Uterus (tissue), 4 donors: ENCODE data around the gene SLC25A26. TPM values are rescaled to one million over a fixed set of nuclear protein-coding genes. Genes with fewer than 3 reads are reported as not detected.

Source experiments
- DNase-seq, 2 donors: peaks; one replicate each; pipeline ENCODE4 v3.0.0-alpha.2; 2019 to 2020
- H3K27ac ChIP-seq, 2 donors: fragments of 200-600 bp; sonication (generic); 1 replicate in 1 of 2; 2 replicates in 1 of 2; pipeline ENCODE4 v1.5.1; 2016 to 2018
- H3K27me3 ChIP-seq, 2 donors: fragments of 200-600 bp; sonication (generic); one replicate each; pipeline ENCODE4 v1.5.1; 2018 to 2019; ENCODE audit warnings: control low read depth in 1 of 2
- H3K36me3 ChIP-seq, 2 donors: fragments of 200-600 bp; sonication (generic); one replicate each; pipeline ENCODE4 v1.5.1; 2019; ENCODE audit warnings: control low read depth in 1 of 2
- H3K4me1 ChIP-seq, 2 donors: fragments of 200-600 bp; sonication (generic); one replicate each; pipeline ENCODE4 v1.5.1; 2018 to 2019; ENCODE audit warnings: control low read depth in 1 of 2
- H3K4me3 ChIP-seq, 2 donors: fragments of 200-600 bp; sonication (generic); 1 replicate in 1 of 2; 2 replicates in 1 of 2; pipeline ENCODE4 v1.5.1; 2018 to 2019; ENCODE audit warnings: mild to moderate bottlenecking in 1 of 2
- H3K9me3 ChIP-seq, 2 donors: fragments of 200-600 bp; sonication (generic); one replicate each; pipeline ENCODE4 v1.5.1; 2019; ENCODE audit warnings: control low read depth in 1 of 2
- CTCF ChIP-seq, 4 experiments: fragments of 200-600 bp in 2 of 4; fragments of 450-650 bp in 2 of 4; sonication (generic) in 2 of 4; IDR thresholded peaks; one replicate each; pipeline ENCODE4 v1.5.1; 2016 to 2019; ENCODE audit warnings: antibody characterized with exemption in 4 of 4, mild to moderate bottlenecking in 2 of 4, moderate library complexity in 1 of 4
- POLR2A ChIP-seq, 2 donors: fragments of 450-650 bp; IDR thresholded peaks; one replicate each; pipeline ENCODE4 v1.6.1; 2016; ENCODE audit warnings: antibody characterized with exemption in 2 of 2, mild to moderate bottlenecking in 1 of 2, moderate library complexity in 1 of 2
- intact Hi-C: fragments of 100-400 bp; cut with DNase I; formaldehyde crosslinking; loops from one replicate; pipeline ENCODE4 v1.15.1; 2023; ENCODE audit warnings: low total_unique reads
- total RNA-seq, 4 donors: library from RNA; depleted of rRNA in 3 of 4; stranded (reverse); fragments of >200 nt in 3 of 4; gene quantifications; one replicate each; pipeline versions ENCODE4 v1.1.0 to v1.2.4, GENCODE V29; 2014 to 2023
- donor health status: DM: yes; HTN: yes; CAD: no.

SLC25A26 gene
- total RNA-seq, 4 donors from 2014 or later = 10.6 to 24.9 (median 17.8) TPM

- Histone ChIP-seq H3K4me3 (no peak overlapping the region), H3K27me3 (no peaks in the 10 kb centered on the region), H3K4me1 (no peaks in the 10 kb centered on the region), H3K9me3 (no peaks in the 10 kb centered on the region), H3K36me3 (no peaks in the 10 kb centered on the region), H3K27ac (no peak overlapping the region)
- DNase-seq = no peak
- TF ChIP-seq POLR2A (IDR thresholded peaks at IDR 0.05) (no peak), CTCF (IDR thresholded peaks at IDR 0.05) (no peak)
- intact Hi-C loops = no loop called here
Measured at GRCh38 chr3:66363148-66363547, 142.3 kb downstream of the SLC25A26 start.

- no peaks in the 10 kb centered on the region for H3K27me3 ChIP-seq
- intact Hi-C loops = no loop called here
Measured at GRCh38 chr3:66365080-66365479, 144.3 kb downstream of the SLC25A26 start.

GRCh38 chr3:66366747-66367146, 145.9 kb downstream of the SLC25A26 start:
- Histone ChIP-seq H3K9me3 (no peaks in the 10 kb centered on the region), H3K27ac (no peak overlapping the region), H3K27me3 (no peaks in the 10 kb centered on the region), H3K4me3 (no peak overlapping the region), H3K4me1 (no peaks in the 10 kb centered on the region), H3K36me3 (no peaks in the 10 kb centered on the region)
- TF ChIP-seq POLR2A (IDR thresholded peaks at IDR 0.05) = no peak
- no peak for TF ChIP-seq CTCF (IDR thresholded peaks at IDR 0.05)
- intact Hi-C loops = no loop called here
- no peak for DNase-seq

More at GRCh38 chr3:66365080-66365479, 144.3 kb downstream of the SLC25A26 start:
- Histone ChIP-seq H3K36me3 (no peaks in the 10 kb centered on the region), H3K27ac (no peak overlapping the region), H3K4me3 (no peak overlapping the region), H3K9me3 (no peaks in the 10 kb centered on the region), H3K4me1 (no peaks in the 10 kb centered on the region)
- TF ChIP-seq CTCF (IDR thresholded peaks at IDR 0.05) (no peak), POLR2A (IDR thresholded peaks at IDR 0.05) (no peak)
- no peak for DNase-seq

- no peaks in the 10 kb centered on the region for H3K4me1 ChIP-seq
- intact Hi-C loops = no loop called here
- no peak for DNase-seq
Measured at GRCh38 chr3:66367979-66368378, 147.2 kb downstream of the SLC25A26 start.

GRCh38 chr3:66370179-66370578, 149.4 kb downstream of the SLC25A26 start:
- H3K27me3 ChIP-seq = no peaks in the 10 kb centered on the region
- no peak for DNase-seq
- no peak overlapping the region for H3K4me3 ChIP-seq
- no peaks in the 10 kb centered on the region for H3K9me3 ChIP-seq
- intact Hi-C loops = no loop called here
- no peak overlapping the region for H3K27ac ChIP-seq
- no peak for TF ChIP-seq POLR2A (IDR thresholded peaks at IDR 0.05)
- no peak for TF ChIP-seq CTCF (IDR thresholded peaks at IDR 0.05)
- H3K4me1 ChIP-seq = no peaks in the 10 kb centered on the region
- no peaks in the 10 kb centered on the region for H3K36me3 ChIP-seq

More at GRCh38 chr3:66367979-66368378, 147.2 kb downstream of the SLC25A26 start:
- Histone ChIP-seq H3K27ac (no peak overlapping the region), H3K36me3 (no peaks in the 10 kb centered on the region), H3K9me3 (no peaks in the 10 kb centered on the region), H3K4me3 (no peak overlapping the region), H3K27me3 (no peaks in the 10 kb centered on the region)
- TF ChIP-seq POLR2A (IDR thresholded peaks at IDR 0.05) (no peak), CTCF (IDR thresholded peaks at IDR 0.05) (no peak)
